ENCODE measurements around the gene GAL.

DNA sequence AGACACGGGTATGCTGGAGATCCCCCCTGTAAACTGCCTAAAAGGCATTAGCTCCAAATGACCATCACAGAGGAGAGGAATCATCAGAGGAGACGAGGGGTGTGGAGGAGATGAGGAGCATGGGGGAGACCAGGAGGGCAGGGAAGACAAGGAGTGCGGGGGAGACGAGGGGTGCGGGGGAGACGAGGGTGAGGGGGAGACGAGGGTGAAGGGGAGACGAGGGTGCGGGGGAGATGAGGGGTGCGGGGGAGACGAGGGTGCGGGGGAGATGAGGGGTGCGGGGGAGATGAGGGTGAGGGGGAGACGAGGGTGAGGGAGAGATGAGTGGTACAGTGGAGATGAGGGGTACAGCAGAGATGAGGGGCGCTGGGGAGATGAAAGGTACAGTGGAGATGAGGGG lies 17.5 kb upstream of the GAL start:
- no peak for TF ChIP-seq CTCF (IDR thresholded peaks at IDR 0.05; ENCODE audit: low read depth, low read length)
- TF ChIP-seq EZH2phosphoT487 (IDR thresholded peaks at IDR 0.05; ENCODE audit: low read depth): no peak
